Measurements from ENCODE around the gene ARAP1.

DNA sequence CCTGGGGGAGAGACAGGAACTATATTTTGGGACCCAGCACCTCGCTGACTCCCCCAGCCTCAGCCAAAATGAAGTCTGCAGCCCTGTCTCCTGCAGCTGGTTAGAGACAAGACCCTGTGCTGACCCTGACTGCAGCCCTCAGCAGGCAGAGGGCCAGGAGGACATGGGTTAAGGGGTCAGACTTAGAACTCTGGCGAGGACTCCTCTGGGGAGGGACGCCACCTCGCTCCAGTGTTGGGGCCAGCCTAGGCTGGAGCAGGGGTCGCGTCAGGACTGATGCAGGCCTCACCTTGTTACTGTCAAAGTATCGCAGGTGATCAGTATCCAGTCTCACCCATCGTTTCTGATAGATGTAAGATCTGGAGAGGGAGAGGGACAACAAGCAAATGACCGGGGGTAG lies 41.1 kb downstream of the ARAP1 start:
- TF ChIP-seq, protein P1, sequence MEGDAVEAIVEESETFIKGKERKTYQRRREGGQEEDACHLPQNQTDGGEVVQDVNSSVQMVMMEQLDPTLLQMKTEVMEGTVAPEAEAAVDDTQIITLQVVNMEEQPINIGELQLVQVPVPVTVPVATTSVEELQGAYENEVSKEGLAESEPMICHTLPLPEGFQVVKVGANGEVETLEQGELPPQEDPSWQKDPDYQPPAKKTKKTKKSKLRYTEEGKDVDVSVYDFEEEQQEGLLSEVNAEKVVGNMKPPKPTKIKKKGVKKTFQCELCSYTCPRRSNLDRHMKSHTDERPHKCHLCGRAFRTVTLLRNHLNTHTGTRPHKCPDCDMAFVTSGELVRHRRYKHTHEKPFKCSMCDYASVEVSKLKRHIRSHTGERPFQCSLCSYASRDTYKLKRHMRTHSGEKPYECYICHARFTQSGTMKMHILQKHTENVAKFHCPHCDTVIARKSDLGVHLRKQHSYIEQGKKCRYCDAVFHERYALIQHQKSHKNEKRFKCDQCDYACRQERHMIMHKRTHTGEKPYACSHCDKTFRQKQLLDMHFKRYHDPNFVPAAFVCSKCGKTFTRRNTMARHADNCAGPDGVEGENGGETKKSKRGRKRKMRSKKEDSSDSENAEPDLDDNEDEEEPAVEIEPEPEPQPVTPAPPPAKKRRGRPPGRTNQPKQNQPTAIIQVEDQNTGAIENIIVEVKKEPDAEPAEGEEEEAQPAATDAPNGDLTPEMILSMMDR (IDR thresholded peaks at IDR 0.05; ENCODE audit: extremely low read depth in 1 of 2, insufficient read depth in 1 of 2, low read depth in 1 of 2, low read length in 2 of 2), result no peak
- TF ChIP-seq JUN (IDR thresholded peaks at IDR 0.05; ENCODE audit: borderline replicate concordance, insufficient read depth, insufficient read length, low read depth), result no peak
